Medulla oblongata (tissue), 1 donor: ENCODE results near the gene KATNB1.
"Not testable (repeated sequence)": the region's sequence is repeated elsewhere in the genome, so short reads cannot be mapped to it uniquely, and the experiment has no call there.

Source experiments
- DNase-seq: peaks from one replicate; pipeline ENCODE4 v3.0.0-alpha.2; 2015; ENCODE audit errors: extremely low spot score

Gene KATNB1

GRCh38 chr16:57743458-57743857, 7.9 kb downstream of the KATNB1 start:
- no peak for DNase-seq

DNA sequence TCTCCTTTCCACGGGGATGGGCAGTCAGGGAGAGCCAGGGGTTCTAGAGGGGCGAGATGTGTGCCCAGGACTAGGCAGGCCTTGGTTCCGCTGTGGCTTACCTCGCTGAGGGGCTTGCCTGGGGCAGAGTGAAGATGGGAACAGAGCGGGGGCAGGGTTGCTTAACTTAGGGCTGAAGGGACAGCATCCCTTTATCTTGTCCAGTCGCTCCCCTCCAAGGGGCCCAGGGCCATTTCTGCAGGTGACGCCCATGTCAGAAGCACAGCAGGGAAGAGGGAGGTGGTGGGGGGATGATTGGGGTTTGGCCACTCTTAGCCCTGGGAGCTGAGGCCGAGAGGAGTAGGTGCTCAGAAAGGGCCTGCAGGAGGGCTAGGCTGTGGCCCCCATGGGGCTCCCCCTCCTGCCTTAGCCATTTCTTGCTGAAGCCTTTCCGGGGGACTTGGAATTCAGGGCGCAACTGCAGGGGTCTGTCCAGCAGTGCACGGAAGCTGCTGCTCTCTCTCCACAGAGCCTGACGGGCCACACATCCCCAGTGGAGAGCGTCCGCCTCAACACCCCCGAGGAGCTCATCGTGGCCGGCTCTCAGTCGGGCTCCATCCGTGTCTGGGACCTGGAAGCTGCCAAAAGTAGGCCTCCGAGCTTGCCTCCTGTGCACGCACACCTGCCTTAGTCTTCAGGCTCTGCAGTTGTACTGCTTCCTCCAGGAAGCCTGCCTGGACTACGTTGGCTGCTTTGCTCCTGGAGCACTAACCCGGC, 8.5 kb downstream of the KATNB1 start:
- DNase-seq: no peak

DNA sequence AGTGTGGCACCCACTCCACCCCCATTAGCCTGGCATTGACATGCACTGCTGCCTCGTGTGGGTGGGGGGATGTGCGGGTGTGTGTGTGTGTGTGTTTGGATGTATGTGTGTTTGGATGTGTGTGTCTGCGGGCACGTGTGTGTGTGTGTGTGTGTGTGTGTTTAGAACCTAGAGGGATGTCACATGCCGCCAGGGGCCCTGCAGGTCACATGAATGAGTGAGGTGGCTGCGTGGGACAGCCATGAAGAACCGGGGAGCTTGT, 9.0 kb downstream of the KATNB1 start:
- no peak for DNase-seq

DNA sequence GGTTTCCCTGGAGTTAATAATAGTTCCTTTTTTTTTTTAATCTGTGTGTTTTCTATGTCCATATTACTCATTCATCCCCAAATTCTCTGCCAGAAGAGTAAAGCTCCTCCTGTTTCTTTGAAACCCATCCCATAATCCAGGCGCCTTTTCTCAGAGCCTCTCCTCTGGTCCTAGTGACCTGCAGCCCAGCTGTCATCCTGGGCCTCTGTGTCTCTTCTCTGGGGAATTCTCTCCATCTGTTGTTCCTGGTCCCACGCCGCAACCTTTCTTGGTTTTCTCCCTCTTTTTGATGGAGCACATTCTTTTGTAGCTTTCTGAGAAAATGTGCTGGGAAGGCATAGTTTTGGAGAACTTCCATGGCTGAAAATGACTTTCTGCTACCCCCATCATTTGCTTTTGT, 10.2 kb downstream of the KATNB1 start:
- no peak for DNase-seq

DNA sequence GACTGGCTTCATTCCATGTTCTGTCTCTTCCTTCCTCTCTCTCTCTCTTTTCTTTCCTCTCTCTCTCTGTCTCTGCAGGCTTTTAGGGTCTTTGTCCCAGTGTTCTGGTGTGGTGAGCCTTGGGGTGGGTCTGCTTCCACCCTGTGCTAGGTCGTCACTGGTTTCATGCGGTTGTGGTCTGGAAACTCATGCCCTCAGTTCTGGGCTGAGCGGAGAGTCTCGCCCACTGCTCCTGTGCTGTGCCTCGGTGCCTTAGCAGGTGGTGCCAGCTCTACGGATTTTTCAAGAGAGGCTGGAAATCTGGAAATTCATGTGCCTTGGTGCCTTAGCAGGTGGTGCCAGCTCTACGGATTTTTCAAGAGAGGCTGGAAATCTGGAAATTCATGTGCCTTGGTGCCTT, 10.7 kb downstream of the KATNB1 start:
- not testable (repeated sequence) for DNase-seq

DNA sequence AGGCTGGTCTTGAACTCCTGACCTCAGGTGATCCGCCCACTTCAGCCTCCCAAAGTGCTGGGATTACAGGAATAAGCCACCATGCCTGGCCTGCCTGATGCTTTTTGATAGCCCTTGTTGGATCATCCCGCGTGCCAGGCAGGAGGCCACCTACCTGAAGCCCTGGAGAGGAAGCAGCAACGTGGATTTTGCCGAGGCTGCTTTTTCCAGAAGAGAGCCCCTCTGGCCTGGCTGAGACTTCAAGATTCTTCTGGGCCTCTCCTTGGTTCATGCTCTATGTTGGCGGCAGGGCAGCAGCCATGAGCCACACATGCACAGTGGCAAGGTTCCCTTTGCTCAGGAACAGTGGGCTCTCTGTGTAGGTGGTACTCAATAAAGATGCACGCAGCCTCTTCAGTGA, 11.5 kb downstream of the KATNB1 start:
- DNase-seq: no peak

GRCh38 chr16:57747496-57747895, 11.9 kb downstream of the KATNB1 start:
- DNase-seq: no peak

DNA sequence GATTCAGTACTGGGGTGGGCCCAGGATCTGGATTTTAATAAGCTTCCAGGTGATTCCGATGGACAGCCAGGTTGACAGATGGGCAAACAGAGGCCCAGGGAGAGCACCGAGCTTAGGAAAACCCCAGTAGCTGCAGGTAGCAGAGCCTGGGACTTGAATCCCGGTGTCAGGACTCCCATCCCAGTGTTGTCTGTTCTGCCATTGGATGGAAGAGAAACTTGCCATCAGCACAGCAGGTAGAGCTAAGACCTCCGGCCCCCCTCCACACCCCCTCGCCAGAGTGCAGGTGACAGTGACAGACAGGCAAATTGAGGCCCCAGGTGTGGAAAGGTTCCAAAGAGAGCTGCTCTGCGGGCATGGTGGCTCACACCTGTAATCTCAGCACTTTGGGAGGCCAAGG, 12.4 kb downstream of the KATNB1 start:
- DNase-seq: no peak

DNA sequence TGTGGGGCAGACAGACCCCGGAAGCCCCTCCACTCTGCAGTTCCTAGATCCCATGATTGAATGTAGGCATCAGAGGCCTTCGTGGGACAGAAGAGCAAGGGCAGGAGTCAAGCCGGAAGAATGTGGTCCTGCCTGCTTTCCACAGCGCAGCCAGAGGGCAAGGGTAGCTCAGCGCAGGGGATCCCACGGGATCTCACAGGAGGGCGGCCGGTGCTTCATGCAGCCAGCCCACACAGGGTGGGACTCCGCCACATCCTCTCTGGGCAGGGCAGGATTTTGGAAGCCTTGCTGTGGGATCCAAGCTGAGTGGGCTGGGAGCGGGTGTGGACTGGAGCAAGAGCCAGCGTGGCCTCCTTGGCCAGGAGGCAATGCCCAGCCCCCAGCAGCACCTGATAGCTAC, 13.0 kb downstream of the KATNB1 start:
- DNase-seq: no peak

GRCh38 chr16:57749101-57749692, 13.6 kb downstream of the KATNB1 start:
- no peak for DNase-seq

GRCh38 chr16:57749856-57750452, 14.4 kb downstream of the KATNB1 start:
- no peak for DNase-seq

DNA sequence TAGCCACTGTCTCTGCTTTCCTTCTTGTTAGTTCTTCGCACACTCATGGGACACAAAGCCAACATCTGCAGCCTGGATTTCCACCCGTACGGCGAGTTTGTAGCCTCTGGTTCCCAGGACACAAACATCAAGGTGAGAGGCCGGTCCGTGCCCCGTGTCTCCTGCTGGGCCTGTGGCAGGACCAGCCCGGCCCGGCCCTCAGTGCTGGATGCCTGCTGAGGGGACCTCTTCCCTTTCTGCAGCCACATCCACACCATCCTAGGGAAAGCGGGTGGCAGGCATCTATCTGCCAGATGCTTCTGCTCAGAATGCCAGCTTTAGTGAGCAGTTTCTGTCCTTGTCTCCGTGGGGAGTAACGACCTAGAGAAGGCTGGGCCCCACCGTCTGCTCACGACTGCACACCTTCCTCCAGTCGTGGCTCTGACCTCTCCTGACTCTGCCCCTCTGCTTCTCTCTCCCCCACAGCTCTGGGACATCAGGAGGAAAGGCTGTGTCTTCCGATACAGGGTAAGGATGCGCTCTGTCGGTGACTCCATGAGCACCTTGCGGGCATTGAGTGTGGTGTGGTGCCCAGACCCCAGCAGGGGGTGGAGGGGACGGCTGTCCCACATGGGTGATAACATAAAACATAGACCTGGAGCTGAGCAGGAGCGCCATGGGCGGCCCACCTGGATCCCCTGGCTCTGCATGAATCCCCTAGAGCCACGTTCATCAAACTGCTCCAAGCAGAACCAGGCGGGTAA, 15.4 kb downstream of the KATNB1 start:
- no peak for DNase-seq

DNA sequence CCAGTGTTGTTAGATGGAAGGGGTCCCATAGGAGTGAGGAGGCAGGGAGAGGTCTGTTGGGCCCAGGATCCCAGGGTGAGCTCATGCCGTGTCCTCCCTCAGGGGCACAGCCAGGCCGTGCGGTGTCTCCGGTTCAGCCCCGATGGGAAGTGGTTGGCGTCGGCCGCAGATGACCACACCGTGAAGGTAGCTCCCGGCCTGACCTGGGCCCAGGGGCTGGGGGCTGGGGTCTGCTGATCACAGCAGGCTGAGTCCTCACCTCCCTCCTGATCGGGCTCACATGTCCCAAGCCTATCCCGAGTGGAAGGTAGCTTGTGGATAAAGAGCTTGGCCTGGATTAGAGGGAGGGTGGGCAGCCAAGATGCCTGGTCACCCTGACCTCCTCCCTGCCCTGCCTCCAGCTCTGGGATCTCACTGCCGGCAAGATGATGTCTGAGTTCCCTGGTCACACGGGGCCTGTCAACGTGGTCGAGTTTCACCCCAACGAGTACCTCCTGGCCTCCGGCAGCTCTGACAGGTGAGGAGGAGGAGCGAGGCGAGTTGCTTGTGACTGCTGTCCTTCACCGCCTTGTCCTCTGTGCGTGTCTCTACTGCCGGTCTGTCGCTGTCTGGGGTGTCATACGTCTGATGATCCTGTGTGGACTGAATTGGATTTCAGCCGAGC, 16.1 kb downstream of the KATNB1 start:
- no peak for DNase-seq

GRCh38 chr16:57752203-57752580, 16.6 kb downstream of the KATNB1 start:
- DNase-seq: no peak

DNA sequence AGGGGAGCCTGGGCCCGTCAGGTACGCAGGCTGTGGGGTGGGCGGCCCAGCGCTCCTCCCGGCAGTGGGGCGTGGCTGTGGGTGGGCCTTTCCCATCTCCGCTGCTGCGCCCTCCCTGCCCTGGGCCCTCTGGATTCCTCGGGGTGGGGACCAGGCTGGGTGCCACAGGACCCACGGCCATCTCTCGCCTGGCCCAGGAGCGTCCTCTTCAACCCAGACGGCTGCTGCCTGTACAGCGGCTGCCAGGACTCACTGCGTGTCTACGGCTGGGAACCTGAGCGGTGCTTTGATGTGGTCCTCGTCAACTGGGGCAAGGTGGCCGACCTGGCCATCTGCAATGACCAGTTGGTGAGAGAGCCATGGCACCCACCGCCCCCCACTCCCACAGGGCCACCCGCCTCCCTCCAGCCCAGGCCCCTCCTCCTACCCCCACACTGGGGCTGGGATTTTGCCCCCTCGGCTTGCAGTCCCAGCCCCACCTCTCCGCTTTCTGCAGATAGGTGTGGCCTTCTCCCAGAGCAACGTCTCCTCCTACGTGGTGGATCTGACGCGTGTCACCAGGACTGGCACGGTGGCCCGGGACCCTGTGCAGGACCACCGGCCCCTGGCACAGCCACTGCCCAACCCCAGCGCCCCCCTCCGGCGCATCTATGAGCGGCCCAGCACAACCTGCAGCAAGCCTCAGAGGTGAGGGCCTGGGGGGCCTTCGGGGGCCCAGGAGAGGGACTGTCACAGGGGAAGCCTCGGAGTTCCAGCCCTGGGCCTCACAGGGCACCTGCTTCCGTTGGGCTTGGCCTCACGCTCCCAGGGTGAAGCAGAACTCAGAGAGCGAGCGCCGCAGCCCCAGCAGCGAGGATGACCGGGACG, 17.2 kb downstream of the KATNB1 start:
- DNase-seq: no peak

GRCh38 chr16:57753448-57754353, 18.1 kb downstream of the KATNB1 start:
- no peak for DNase-seq

DNA sequence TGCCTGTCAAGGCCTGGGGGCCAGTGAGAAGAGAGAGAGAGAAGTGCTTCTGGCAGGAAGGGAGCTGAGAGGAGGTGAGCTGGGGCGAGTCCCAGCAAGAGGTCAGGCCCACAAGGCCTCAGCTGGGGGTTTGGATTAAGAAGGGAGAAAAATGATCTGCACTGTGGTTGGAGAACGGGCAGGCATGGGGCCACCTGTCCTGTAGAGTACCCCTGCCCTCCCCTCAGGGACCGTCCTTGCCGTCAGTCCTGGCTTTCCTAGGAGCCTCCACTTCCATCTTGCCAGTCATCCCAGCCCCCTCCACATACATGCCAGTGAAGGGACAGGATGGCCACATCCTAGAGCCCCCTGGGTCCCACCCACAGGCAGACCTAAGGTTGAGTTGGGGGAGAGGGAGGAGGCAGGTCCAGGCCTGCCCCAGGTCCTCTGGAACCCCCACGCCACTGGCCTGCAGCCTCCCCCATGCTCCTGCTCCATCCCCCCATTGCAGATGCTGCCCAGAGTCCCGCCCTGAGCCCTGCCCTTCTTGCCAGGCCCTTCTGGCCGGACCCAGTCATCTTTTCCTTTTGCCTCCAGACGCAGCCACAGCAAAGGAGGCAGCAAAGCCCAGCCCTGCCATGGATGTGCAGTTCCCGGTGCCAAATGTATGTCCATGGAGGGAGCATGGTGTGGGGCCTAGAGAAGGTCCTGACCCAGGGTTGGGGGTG, 18.9 kb downstream of the KATNB1 start:
- no peak for DNase-seq

DNA sequence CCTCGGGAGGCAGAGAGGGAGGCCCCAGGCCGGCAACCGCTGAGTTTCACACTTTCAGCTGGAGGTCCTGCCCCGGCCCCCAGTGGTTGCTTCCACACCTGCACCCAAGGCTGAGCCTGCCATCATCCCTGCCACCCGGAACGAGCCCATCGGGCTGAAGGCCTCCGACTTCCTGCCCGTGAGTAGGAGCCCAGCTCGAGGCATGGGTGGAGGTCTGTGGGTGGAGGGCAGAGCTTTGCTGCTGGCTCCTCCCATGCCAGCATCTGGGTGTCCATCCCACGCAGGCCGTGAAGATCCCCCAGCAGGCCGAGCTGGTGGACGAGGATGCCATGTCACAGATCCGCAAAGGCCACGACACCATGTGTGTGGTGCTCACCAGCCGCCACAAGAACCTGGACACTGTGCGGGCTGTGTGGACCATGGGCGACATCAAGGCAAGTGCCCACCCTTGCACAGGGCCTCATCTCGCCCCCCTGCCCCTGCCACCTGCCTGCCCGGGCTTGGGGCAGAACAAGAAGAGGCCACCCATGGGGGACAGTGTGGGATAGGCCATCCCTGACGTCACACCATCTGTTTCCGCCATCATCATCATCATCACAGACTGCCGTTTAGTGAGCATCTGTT, 19.6 kb downstream of the KATNB1 start:
- no peak for DNase-seq

- DNase-seq: no peak
Measured at GRCh38 chr16:57755726-57756423, 20.3 kb downstream of the KATNB1 start.
